Measurements from ENCODE around the gene GSE1.

GRCh38 chr16:85639529-85640253 is 26.6 kb downstream of the GSE1 start:
- TF ChIP-seq CTCF (IDR thresholded peaks at IDR 0.05), result no peak
- no peak for TF ChIP-seq POLR2A (IDR thresholded peaks at IDR 0.05)

All from right lobe of liver (tissue), 4 donors.